K562 (cell line): ENCODE data around the gene CD248. TPM values are rescaled to one million over a fixed set of nuclear protein-coding genes. Genes with fewer than 3 reads are reported as not detected.

Experiments
- ATF3 ChIP-seq, 2 experiments: fragments of 450-650 bp in 1 of 2; sonication (generic) in 1 of 2; formaldehyde crosslinking in 1 of 2; IDR thresholded peaks in 1 of 2; conservative IDR thresholded peaks in 1 of 2; 2 replicates each; pipeline versions ENCODE4 v1.6.1 to v1.8.1; 2016 to 2023; ENCODE audit warnings: mild to moderate bottlenecking in 2 of 2, moderate library complexity in 2 of 2, inconsistent platforms in 1 of 2, missing genetic modification reagents in 1 of 2
- COPS2 ChIP-seq: fragments of 450-650 bp; conservative IDR thresholded peaks from 2 replicates; pipeline ENCODE4 v1.6.1; 2016; ENCODE audit warnings: mild to moderate bottlenecking, moderate library complexity
- CREM ChIP-seq: IDR thresholded peaks from 2 replicates; pipeline ENCODE4 v1.6.1; 2014; ENCODE audit warnings: antibody characterized with exemption, low read depth
- GTF2F1 ChIP-seq: IDR thresholded peaks from 2 replicates; pipeline ENCODE4 v1.6.1; 2011; ENCODE audit warnings: low read depth, low read length, improper control_type of control experiment
- HEY1 ChIP-seq: fragments of 250-450 bp; sonication (Bioruptor Pico); IDR thresholded peaks from 2 replicates; pipeline ENCODE4 v1.5.0; 2020; ENCODE audit warnings: mild to moderate bottlenecking, moderate library complexity, borderline replicate concordance
- MYNN ChIP-seq, 2 experiments: sonication (generic); formaldehyde crosslinking in 1 of 2; IDR thresholded peaks; 2 replicates each; pipeline versions ENCODE4 v1.5.0 to v1.6.1; 2016 to 2020; ENCODE audit warnings: antibody characterized with exemption in 1 of 2, missing genetic modification reagents in 1 of 2
- SMAD1 ChIP-seq: fragments of 150-350 bp; IDR thresholded peaks from 2 replicates; pipeline ENCODE4 v1.6.1; 2014; ENCODE audit warnings: low read length, low read depth; ENCODE audit not compliant: partially characterized antibody
- SNAPC5 ChIP-seq: fragments of 250-450 bp; sonication (Bioruptor Pico); IDR thresholded peaks from 2 replicates; pipeline ENCODE4 v1.8.0; 2021; ENCODE audit warnings: moderate library complexity, mild to moderate bottlenecking, inconsistent platforms
- SRSF9 ChIP-seq: fragments of 200-400 bp; formaldehyde crosslinking; IDR thresholded peaks from 2 replicates; pipeline ENCODE4 v1.6.1; 2017; ENCODE audit warnings: low read depth, low read length, borderline replicate concordance
- STAT6 ChIP-seq: sonication (generic); formaldehyde crosslinking; IDR thresholded peaks from 2 replicates; pipeline ENCODE4 v1.8.1; 2023; ENCODE audit warnings: mild to moderate bottlenecking, missing genetic modification reagents
- TAF15 ChIP-seq: fragments of 200-400 bp; formaldehyde crosslinking; IDR thresholded peaks from 2 replicates; pipeline ENCODE4 v1.6.1; 2017; ENCODE audit warnings: mild to moderate bottlenecking, low read depth, low read length, moderate library complexity
- UBTF ChIP-seq, 2 experiments: IDR thresholded peaks; 2 replicates each; pipeline ENCODE4 v1.6.1; 2012; ENCODE audit warnings: improper control_type of control experiment in 2 of 2, low read depth in 2 of 2, low read length in 2 of 2, borderline replicate concordance in 1 of 2
- XRCC3 ChIP-seq: fragments of 450-650 bp; IDR thresholded peaks from 2 replicates; pipeline ENCODE4 v1.6.1; 2017; ENCODE audit warnings: mild to moderate bottlenecking, moderate library complexity
- ZFP30 ChIP-seq: fragments of 250-450 bp; sonication (Bioruptor Pico); IDR thresholded peaks from 2 replicates; pipeline ENCODE4 v1.8.0; 2022; ENCODE audit warnings: moderate library complexity, mild to moderate bottlenecking, inconsistent platforms, borderline replicate concordance
- ZNF134 ChIP-seq: fragments of 250-450 bp; sonication (Bioruptor Pico); conservative IDR thresholded peaks from 2 replicates; pipeline ENCODE4 v1.4.0; 2020
- ZNF197 ChIP-seq: fragments of 200-800 bp; sonication (Bioruptor generic); IDR thresholded peaks from 2 replicates; pipeline ENCODE4 v1.6.1; 2016; ENCODE audit warnings: low read depth, missing genetic modification characterization, missing compliant biosample characterization
- ZNF398 ChIP-seq: fragments of 250-450 bp; sonication (Bioruptor Pico); IDR thresholded peaks from 2 replicates; pipeline ENCODE4 v1.8.0; 2021; ENCODE audit warnings: moderate library complexity, mild to moderate bottlenecking, inconsistent platforms
- ZNF561 ChIP-seq: fragments of 450-650 bp; formaldehyde crosslinking; conservative IDR thresholded peaks from 2 replicates; pipeline ENCODE4 v1.4.0; 2020; ENCODE audit warnings: mild to moderate bottlenecking, moderate library complexity
- ZNF766 ChIP-seq: fragments of 200-800 bp; sonication (Bioruptor generic); conservative IDR thresholded peaks from 2 replicates; pipeline ENCODE4 v1.6.1; 2016; ENCODE audit warnings: missing genetic modification characterization, missing compliant biosample characterization
- polyA plus RNA-seq, 8 experiments: library from polyadenylated mRNA; depleted of rRNA in 4 of 8; stranded (reverse) in 5 of 8; unstranded in 3 of 8; fragments of >200 nt; fragmentation: Nextera tagmentation in 2 of 8; fragmentation: Illumina TruSeq in 1 of 8; extraction: Ambion mirVana in 2 of 8; extraction: Trizol in 1 of 8; gene quantifications; 2 replicates each; pipeline versions ENCODE4 v1.2.1 to v1.2.3, GENCODE V29; 2011 to 2014; ENCODE audit warnings: inconsistent platforms in 1 of 8, missing spikeins in 1 of 8
- total RNA-seq, 7 experiments: library from RNA; depleted of rRNA in 6 of 7; stranded (reverse); fragments of >200 nt in 6 of 7; fragmentation: Illumina TruSeq in 2 of 7; extraction: Trizol in 2 of 7; gene quantifications; 2 replicates each; pipeline versions ENCODE4 v1.2.1 to v1.2.3, GENCODE V29; 2011 to 2021; ENCODE audit warnings: low replicate concordance in 1 of 7

The CD248 gene
- total and polyA plus RNA-seq, 9 of the 15 experiments (the other 6 are each of a cell fraction or from before 2014, with no cell fraction given): 0.09 TPM; not detected in 8

- TF ChIP-seq SNAPC5 (CRISPR knock-in tag) (no peak), CREM (no peak; the same call in 1 of the 2 replicates), XRCC3 (no peak), ZNF134 (CRISPR knock-in tag) (no peak), SRSF9 (no peak), COPS2 (no peak), GTF2F1 (no peak), ZNF561 (CRISPR knock-in tag) (no peak), ATF3 (IDR thresholded peaks at IDR 0.05) (no peak), ATF3 (CRISPR knock-in tag; conservative IDR thresholded peaks at IDR 0.05) (0 out of 2 replicates have a peak, but pooled peaks have one; percentile 52), UBTF (IDR thresholded peaks at IDR 0.05; ENCODE audit: borderline replicate concordance in 1 of 2, low read depth in 2 of 2, low read length in 2 of 2) (no peak), ZNF197 (no peak), MYNN (IDR thresholded peaks at IDR 0.05) (no peak; the same call in none of the 2 replicates), MYNN (CRISPR knock-in tag; IDR thresholded peaks at IDR 0.05) (no peak), ZNF398 (CRISPR knock-in tag) (no peak), ZNF766 (CRISPR knock-in tag) (no peak), TAF15 (no peak), SMAD1 (no peak), ZFP30 (CRISPR knock-in tag) (no peak), STAT6 (CRISPR knock-in tag) (peak; percentile 91; the same call in 1 of the 2 replicates), HEY1 (CRISPR knock-in tag) (peak; percentile 29; the same call in 1 of the 2 replicates)
Measured at GRCh38 chr11:66311965-66312548, 4.8 kb downstream of the CD248 start (continued).
